Neural progenitor cell (in vitro differentiated cells): Measurements from ENCODE around the gene CDC26. TPM values are rescaled to one million over a fixed set of nuclear protein-coding genes. Genes with fewer than 3 reads are reported as not detected.
"Not testable (repeated sequence)": the region's sequence is repeated elsewhere in the genome, so short reads cannot be mapped to it uniquely, and the experiment has no call there.

ENCODE experiments used
- DNase-seq: peaks from one replicate; pipeline ENCODE4 v3.0.0-alpha.2; 2016; ENCODE audit warnings: low spot score
- H2AFZ ChIP-seq: fragments of 200-600 bp; sonication (generic); replicated peaks from 2 replicates; pipeline ENCODE4 v1.6.1; 2016; ENCODE audit warnings: antibody characterized with exemption
- H3F3A ChIP-seq: fragments of 200-600 bp; sonication (generic); 2 replicates; pipeline ENCODE4 v1.6.1; 2016; ENCODE audit warnings: antibody characterized with exemption, low read depth
- H3K27ac ChIP-seq: fragments of 200-600 bp; sonication (generic); 2 replicates; pipeline ENCODE4 v1.5.1; 2016; ENCODE audit warnings: mild to moderate bottlenecking
- H3K27me3 ChIP-seq: fragments of 200-600 bp; sonication (generic); 2 replicates; pipeline ENCODE4 v1.6.1; 2016; ENCODE audit warnings: mild to moderate bottlenecking, moderate library complexity
- H3K36me3 ChIP-seq: fragments of 200-600 bp; sonication (generic); 2 replicates; pipeline ENCODE4 v1.5.1; 2016
- H3K4me1 ChIP-seq: fragments of 200-600 bp; sonication (generic); 2 replicates; pipeline ENCODE4 v1.6.1; 2016; ENCODE audit warnings: mixed run types
- H3K4me2 ChIP-seq: fragments of 200-600 bp; sonication (generic); 2 replicates; pipeline ENCODE4 v1.6.1; 2016
- H3K4me3 ChIP-seq: fragments of 200-600 bp; sonication (generic); 2 replicates; pipeline ENCODE4 v1.5.1; 2016
- H3K79me2 ChIP-seq: fragments of 200-600 bp; sonication (generic); 2 replicates; pipeline ENCODE4 v1.6.1; 2016; ENCODE audit warnings: low read depth
- H3K9ac ChIP-seq: fragments of 200-600 bp; sonication (generic); 2 replicates; pipeline ENCODE4 v1.6.1; 2016
- H3K9me3 ChIP-seq: fragments of 200-600 bp; sonication (generic); 2 replicates; pipeline ENCODE4 v1.5.1; 2016; ENCODE audit warnings: low read depth
- H4K20me1 ChIP-seq: fragments of 200-600 bp; sonication (generic); 2 replicates; pipeline ENCODE4 v1.6.1; 2016; ENCODE audit warnings: low read depth
- H3K27ac Mint-ChIP-seq: 3 replicates; pipeline ENCODE4 v1.8.0; 2021; ENCODE audit warnings: mixed read lengths
- H3K27me3 Mint-ChIP-seq: 2 replicates; pipeline ENCODE4 v1.8.0; 2022; ENCODE audit warnings: low read depth, mild to moderate bottlenecking, inconsistent platforms, moderate library complexity, mixed read lengths; ENCODE audit not compliant: insufficient read depth
- H3K36me3 Mint-ChIP-seq: 3 replicates; pipeline ENCODE4 v1.8.0; 2021; ENCODE audit warnings: mixed read lengths
- H3K4me1 Mint-ChIP-seq: 3 replicates; pipeline ENCODE4 v1.8.0; 2021; ENCODE audit warnings: mixed read lengths
- H3K4me3 Mint-ChIP-seq: 3 replicates; pipeline ENCODE4 v1.8.0; 2021; ENCODE audit warnings: mild to moderate bottlenecking, moderate library complexity, mixed read lengths
- H3K9me3 Mint-ChIP-seq: 3 replicates; pipeline ENCODE4 v1.8.0; 2020; ENCODE audit warnings: mixed read lengths
- EZH2 ChIP-seq: fragments of 200-600 bp; sonication (generic); IDR thresholded peaks from 2 replicates; pipeline ENCODE4 v1.6.1; 2017; ENCODE audit warnings: antibody characterized with exemption, mild to moderate bottlenecking, moderate library complexity
- EZH2phosphoT487 ChIP-seq: fragments of 200-600 bp; sonication (generic); IDR thresholded peaks from 2 replicates; pipeline ENCODE4 v1.6.1; 2017; ENCODE audit warnings: antibody characterized with exemption
- total RNA-seq: library from RNA; depleted of rRNA; stranded (reverse); fragments of >200 nt; gene quantifications from 2 replicates; pipeline ENCODE4 v1.2.3, GENCODE V29; 2015; ENCODE audit warnings: low replicate concordance
- TF ChIP-seq, protein P1 (sequence below): fragments of 200-600 bp; sonication (generic); IDR thresholded peaks from 2 replicates; pipeline ENCODE4 v1.5.1; 2017; ENCODE audit warnings: antibody characterized with exemption, mild to moderate bottlenecking

The CDC26 gene
- total RNA-seq, 1 donor from 2014 or later = 94.4 TPM

DNA sequence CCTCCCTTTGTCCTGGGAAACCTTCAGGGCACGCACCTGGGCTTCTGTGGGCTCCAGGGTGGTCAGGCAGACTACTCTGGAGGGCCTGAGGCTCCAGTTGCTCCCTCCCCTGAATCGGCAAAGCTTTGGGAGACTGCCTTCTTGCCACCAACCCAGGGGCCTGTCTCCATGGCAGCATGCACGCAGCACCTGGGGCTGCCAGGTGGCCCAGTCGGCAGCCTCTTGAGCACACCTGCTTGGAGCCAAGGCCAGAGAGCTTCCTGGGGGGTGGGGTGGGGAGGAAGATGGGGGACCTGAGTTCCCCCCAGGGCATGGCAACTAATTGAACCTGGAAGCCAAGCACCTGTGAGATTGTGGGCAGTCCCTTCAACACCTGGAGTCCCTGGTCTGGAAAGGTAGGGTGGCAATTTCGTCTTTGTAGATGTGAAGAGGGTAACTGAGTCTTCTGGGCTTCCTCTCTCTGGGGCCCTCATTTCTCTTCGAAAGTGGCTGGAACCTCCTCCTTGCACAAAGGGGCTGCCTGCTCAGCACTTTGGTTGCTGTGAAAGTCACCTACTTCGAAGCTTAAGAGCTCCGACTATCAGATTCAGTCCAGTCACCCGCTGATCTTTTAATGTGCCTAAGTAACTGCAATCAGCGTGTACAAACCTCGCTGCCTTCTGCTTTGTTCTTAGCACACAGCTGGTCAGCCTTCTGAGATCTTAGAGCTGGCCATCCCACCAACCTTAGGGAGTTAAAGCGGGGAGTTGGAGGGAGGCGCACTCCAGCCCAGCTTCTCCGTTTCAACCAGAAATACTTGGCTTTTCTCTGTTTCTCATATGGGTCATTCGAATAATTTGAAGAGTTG is 23.8 kb upstream of the CDC26 start:
- Mint-ChIP-seq H3K27ac (no peak overlapping the region), H3K9me3 (no peaks in the 10 kb centered on the region), H3K36me3 (no peaks in the 10 kb centered on the region), H3K4me1 (peaks cover 20% of the 10 kb centered on the region), H3K27me3 (no peaks in the 10 kb centered on the region), H3K4me3 (no peak overlapping the region)
- DNase-seq = no peak
- no peaks in the 10 kb centered on the region for H3K36me3 ChIP-seq
- H3K27me3 ChIP-seq = no peaks in the 10 kb centered on the region
- TF ChIP-seq EZH2phosphoT487 = no peak
- TF ChIP-seq, protein P1, sequence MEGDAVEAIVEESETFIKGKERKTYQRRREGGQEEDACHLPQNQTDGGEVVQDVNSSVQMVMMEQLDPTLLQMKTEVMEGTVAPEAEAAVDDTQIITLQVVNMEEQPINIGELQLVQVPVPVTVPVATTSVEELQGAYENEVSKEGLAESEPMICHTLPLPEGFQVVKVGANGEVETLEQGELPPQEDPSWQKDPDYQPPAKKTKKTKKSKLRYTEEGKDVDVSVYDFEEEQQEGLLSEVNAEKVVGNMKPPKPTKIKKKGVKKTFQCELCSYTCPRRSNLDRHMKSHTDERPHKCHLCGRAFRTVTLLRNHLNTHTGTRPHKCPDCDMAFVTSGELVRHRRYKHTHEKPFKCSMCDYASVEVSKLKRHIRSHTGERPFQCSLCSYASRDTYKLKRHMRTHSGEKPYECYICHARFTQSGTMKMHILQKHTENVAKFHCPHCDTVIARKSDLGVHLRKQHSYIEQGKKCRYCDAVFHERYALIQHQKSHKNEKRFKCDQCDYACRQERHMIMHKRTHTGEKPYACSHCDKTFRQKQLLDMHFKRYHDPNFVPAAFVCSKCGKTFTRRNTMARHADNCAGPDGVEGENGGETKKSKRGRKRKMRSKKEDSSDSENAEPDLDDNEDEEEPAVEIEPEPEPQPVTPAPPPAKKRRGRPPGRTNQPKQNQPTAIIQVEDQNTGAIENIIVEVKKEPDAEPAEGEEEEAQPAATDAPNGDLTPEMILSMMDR = no peak
- no peak for TF ChIP-seq EZH2
- H3K4me3 ChIP-seq = no peak overlapping the region
- no peak overlapping the region for H3K9ac ChIP-seq
- peaks cover 11% of the 10 kb centered on the region for H3F3A ChIP-seq
- peaks cover 7% of the 10 kb centered on the region for H3K4me1 ChIP-seq
- H3K9me3 ChIP-seq = no peaks in the 10 kb centered on the region
- H4K20me1 ChIP-seq = no peaks in the 10 kb centered on the region
- H3K27ac ChIP-seq = no peak overlapping the region
- H3K79me2 ChIP-seq = no peaks in the 10 kb centered on the region
- H2AFZ ChIP-seq = no peak overlapping the region
- H3K4me2 ChIP-seq = no peak overlapping the region

DNA sequence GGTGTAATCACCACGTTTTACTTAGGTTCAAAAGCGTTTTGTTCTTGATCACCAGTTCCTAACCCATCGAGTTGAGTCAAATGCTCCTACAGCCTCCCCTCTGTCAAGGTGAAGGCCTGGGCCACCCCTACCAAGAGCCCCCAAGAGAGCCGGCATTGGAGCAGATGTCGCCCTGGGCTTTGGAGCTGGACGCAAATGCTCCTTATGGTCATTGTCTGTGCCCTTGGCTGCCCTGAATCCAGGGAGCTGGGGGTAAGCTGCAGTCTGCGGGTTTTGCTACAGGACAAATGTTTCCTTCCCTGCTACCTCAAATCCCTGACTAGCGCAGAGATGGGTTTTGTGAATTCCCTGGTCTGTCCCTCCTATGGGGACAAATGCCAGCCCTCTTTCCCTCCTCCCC is 22.9 kb upstream of the CDC26 start:
- Mint-ChIP-seq H3K9me3 (no peaks in the 10 kb centered on the region), H3K4me3 (no peak overlapping the region), H3K36me3 (no peaks in the 10 kb centered on the region), H3K27me3 (no peaks in the 10 kb centered on the region), H3K27ac (no peak overlapping the region), H3K4me1 (peaks cover 18% of the 10 kb centered on the region)
- H3F3A ChIP-seq = peaks cover 9% of the 10 kb centered on the region
- no peaks in the 10 kb centered on the region for H3K36me3 ChIP-seq
- no peak for DNase-seq
- no peaks in the 10 kb centered on the region for H3K9me3 ChIP-seq
- no peaks in the 10 kb centered on the region for H3K27me3 ChIP-seq
- no peak overlapping the region for H3K4me2 ChIP-seq
- H4K20me1 ChIP-seq = no peaks in the 10 kb centered on the region
- H3K9ac ChIP-seq = no peak overlapping the region
- no peaks in the 10 kb centered on the region for H3K79me2 ChIP-seq
- TF ChIP-seq EZH2 (no peak), EZH2phosphoT487 (no peak)
- TF ChIP-seq, protein P1 = no peak
- H2AFZ ChIP-seq = no peak overlapping the region
- no peak overlapping the region for H3K27ac ChIP-seq
- no peak overlapping the region for H3K4me3 ChIP-seq
- peaks cover 6% of the 10 kb centered on the region for H3K4me1 ChIP-seq

DNA sequence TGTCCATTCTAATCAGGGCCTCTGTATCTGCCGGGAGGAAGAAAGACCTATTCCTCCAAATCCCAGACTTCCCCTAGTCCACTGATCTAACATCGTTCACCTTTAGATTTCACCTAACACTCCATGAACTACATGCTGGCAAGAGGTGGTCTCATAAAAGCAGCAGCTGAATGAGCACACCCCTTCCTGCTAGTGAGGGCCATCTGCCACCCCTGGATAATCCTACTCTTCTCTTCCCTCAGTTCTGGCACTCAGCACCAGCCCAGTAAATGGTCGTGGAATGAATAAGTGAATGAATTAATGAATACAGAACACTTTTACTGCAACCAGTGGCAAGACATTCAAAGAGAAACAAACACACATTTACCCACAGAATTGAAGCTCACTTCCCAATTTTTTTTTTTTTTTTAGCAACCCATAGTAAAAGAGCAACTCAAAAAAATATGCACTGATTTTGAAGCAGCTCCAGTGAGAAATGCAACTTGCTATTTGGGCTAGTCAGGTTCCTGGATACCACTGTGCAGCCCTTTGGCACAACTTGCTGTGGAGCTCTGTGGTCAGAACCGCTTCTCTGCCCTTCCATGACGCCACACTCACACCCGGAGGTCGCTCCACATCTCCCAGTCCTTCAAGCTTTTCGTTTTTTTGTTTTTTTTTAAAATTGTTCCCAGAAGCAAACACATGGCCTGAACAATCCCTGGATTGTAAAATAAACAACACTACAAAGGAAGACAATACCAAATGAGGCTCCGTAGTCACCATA is 21.6 kb upstream of the CDC26 start:
- Histone ChIP-seq H3K27me3 (no peaks in the 10 kb centered on the region), H3K4me1 (no peaks in the 10 kb centered on the region), H2AFZ (no peak overlapping the region), H3K9ac (no peak overlapping the region), H3K27ac (no peak overlapping the region), H3K4me2 (no peak overlapping the region), H4K20me1 (no peaks in the 10 kb centered on the region), H3F3A (peaks cover 3% of the 10 kb centered on the region), H3K4me3 (no peak overlapping the region), H3K79me2 (no peaks in the 10 kb centered on the region), H3K36me3 (no peaks in the 10 kb centered on the region), H3K9me3 (no peaks in the 10 kb centered on the region)
- Mint-ChIP-seq H3K4me3 (no peak overlapping the region), H3K36me3 (no peaks in the 10 kb centered on the region), H3K27me3 (no peaks in the 10 kb centered on the region), H3K9me3 (no peaks in the 10 kb centered on the region), H3K4me1 (peaks cover 7% of the 10 kb centered on the region), H3K27ac (no peak overlapping the region)
- no peak for TF ChIP-seq EZH2
- TF ChIP-seq EZH2phosphoT487 = no peak
- TF ChIP-seq, protein P1 = no peak
- DNase-seq = no peak

GRCh38 chr9:113296247-113296646 is 20.9 kb upstream of the CDC26 start:
- H3F3A ChIP-seq, H3K27ac Mint-ChIP-seq, H3K4me2 ChIP-seq, H3K27ac ChIP-seq, H3K4me3 ChIP-seq, H3K9me3 ChIP-seq, DNase-seq, H2AFZ ChIP-seq, H3K36me3 ChIP-seq, H3K4me1 Mint-ChIP-seq, H3K4me1 ChIP-seq, H3K27me3 Mint-ChIP-seq, H3K79me2 ChIP-seq, H3K9me3 Mint-ChIP-seq, H3K9ac ChIP-seq, H4K20me1 ChIP-seq, H3K36me3 Mint-ChIP-seq, H3K4me3 Mint-ChIP-seq, H3K27me3 ChIP-seq: not testable (repeated sequence)
